HG02763 (cell line): ENCODE results near the gene NRXN3.
"Not testable (repeated sequence)": the region's sequence is repeated elsewhere in the genome, so short reads cannot be mapped to it uniquely, and the experiment has no call there.

Source experiments
- ATAC-seq: cut with Tn5 transposase; IDR thresholded peaks from one replicate; pipeline ENCODE4 v1.9.1; 2021; ENCODE audit warnings: mild to moderate bottlenecking, moderate library complexity; ENCODE audit not compliant: unreplicated experiment

The NRXN3 gene

DNA sequence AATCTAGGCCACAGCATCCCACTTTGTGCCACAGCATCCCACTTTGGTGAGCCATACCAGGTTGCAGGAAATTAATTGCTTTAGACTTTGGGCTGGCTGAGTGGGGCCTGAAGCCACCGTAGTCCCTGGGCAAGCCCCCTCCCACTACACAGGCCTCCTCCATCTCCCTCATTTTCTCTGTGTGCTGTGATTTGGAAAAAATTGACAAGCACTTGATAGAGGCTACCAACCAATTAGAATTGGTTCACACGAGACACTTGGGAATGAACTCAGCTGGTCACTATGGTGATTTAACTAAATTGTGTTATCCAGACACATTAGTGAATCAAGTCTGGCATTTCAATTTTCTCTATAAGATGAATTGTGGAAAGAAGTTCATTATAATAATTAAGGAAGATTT, 1560.0 kb downstream of the NRXN3 start:
- no peak for ATAC-seq

DNA sequence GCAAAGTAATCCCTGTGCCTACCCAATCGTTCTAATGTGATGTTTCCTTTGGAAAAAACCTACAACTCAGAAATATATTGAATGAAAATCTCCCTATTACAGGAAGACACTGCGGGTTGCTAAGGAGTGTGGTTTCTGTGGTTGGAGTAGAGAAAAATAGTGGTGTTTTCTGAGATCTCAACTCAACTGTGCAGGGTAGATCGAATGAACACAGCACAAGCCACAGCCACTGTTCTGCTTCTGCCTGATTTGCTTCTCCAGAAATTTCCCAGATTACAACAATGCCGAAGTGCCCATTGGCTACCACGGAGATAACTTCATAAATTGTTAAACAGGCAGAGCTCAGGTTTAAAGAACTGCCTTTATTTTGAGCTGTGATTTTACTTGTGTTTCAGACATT, 1560.8 kb downstream of the NRXN3 start:
- ATAC-seq = no peak

DNA sequence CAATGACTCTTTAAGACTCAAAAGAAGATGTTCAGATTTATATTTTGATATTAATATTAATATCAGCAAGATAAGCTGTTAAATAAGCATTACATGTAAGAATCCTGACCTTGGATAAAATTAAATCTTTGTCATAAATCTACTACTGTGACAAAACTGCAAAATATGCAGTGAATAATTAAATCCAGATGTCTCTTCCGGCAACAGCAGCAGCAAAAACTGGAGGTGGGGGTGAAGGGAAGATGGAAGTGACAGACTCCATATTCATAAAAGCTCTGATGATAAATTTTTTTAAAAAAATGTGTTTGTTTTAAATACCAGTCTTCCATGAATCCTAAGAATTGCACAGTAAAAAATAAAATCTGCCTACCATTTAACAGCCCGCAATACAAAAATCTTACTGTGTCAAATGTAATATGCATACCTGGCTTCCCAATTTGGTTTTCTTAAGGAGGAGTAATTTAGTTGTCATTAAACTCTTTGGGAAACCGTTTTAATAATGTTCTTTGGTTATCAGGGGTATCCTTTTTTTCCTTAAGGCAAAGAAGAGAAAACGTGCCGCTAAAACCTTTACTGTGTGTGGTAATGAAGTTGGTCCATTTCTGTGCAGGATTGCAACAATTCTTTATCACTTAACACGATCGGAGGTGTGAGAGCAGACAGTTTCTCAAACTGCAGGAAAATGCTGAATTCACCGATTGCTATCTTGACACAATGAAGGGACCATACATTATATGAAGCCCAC, 1562.9 kb downstream of the NRXN3 start:
- ATAC-seq = no peak

DNA sequence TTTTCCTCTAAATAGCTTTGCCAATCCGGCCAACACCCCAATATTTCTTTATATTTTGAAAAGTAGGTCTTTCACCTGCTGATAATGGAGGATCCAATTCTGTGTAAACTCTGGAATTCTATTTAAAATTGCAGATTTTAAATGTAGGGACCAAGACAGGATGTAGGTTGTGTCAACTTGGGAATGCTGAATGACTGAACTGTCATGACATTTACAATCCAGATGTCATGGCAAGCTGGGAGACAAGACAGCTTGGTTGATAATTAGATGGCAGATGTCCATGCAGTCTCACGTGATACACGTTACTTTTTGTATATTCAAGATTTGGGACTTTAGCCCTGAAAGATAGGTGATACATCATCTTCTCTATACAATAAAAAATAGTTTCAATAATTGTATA, 1564.0 kb downstream of the NRXN3 start:
- ATAC-seq = no peak

- no peak for ATAC-seq
These were observed 1564.5 kb downstream of the NRXN3 start for GRCh38 chr14:79734656-79735055.

GRCh38 chr14:79735121-79735520, 1564.9 kb downstream of the NRXN3 start:
- ATAC-seq = no peak

DNA sequence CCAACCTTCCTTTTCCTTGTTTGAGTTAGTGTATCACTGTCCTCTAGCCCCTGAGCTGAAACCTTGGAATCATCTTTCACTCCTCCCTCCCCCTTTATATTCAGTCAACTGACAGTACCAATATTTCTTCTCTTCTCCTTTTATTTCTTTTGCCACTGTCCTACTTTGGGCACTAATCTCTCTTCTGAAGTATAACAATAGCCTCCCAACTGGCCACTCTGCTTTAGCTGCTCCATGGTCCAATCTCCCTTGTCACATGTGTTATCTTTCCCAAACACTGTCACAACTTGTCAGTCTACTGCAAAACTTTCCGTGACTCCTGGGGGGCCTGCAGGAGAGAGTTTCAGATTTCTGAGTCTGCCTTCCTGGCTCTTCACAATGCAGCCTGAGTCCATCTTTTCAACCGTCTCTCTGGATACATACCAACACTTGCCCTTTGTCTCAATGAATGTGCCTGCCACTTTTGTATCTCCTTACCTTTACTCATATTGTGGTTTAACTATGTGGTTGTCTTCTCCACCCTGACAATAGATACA, 1570.0 kb downstream of the NRXN3 start:
- ATAC-seq = no peak

DNA sequence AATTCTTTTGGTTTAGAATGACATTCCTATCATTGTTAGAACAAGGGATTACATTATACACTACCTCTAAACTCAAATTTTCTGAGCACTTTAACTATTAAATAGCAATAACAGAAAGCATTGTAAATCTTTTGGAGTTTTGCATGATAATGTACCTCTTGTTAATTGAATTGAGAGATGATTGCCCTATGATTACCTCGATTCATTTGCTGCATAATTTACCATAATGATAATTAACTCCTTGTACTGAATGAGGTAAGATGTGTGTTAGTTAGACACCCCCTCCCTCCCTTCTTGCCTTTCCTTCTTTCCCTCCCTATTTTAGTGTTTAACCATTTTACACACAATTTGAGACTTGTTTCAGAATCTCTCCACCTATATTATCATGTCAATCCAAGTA, 1572.0 kb downstream of the NRXN3 start:
- ATAC-seq = no peak

DNA sequence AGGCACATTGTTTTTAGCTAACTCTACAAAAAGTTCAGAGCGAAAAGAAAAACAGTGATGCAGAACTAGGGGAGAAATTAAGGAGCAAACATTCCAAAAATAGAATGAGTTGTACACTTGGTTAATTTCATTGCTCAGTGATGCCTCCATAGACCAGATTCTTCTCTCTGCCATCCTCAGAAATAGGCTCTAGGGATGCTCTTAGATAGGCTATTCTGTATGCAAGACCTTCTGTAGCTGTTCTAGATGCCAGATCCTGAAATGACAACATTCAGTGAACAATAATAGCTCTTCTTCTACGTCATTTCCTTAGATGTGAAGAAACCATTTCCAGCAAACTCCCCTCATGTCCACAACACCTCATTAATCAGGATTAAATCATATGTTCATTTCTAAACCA, 1574.9 kb downstream of the NRXN3 start:
- no peak for ATAC-seq

GRCh38 chr14:79749065-79749464, 1578.9 kb downstream of the NRXN3 start:
- ATAC-seq = no peak

GRCh38 chr14:79758985-79759384, 1588.8 kb downstream of the NRXN3 start:
- ATAC-seq = no peak

- ATAC-seq = no peak
These were observed 1594.2 kb downstream of the NRXN3 start for GRCh38 chr14:79764323-79764722.

GRCh38 chr14:79766511-79766910, 1596.3 kb downstream of the NRXN3 start:
- ATAC-seq = no peak

- no peak for ATAC-seq
These were observed 1597.1 kb downstream of the NRXN3 start for GRCh38 chr14:79767251-79767650.

DNA sequence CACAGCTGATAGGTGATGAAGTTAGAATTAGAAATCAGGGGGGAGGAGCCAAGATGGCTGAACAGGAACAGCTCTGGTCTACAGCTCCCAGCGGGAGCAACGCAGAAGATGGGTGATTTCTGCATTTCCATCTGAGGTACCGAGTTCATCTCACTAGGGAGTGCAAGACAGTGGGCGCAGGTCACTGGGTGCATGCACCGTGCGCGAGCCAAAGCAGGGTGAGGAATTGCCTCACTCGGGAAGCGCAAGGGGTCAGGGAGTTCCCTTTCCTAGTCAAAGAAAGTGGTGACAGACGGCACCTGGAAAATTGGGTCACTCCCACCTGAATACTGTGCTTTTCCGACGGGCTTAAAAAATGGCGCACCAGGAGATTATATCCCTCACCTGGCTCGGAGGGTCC, 1597.5 kb downstream of the NRXN3 start:
- ATAC-seq = not testable (repeated sequence)

- ATAC-seq = no peak
These were observed 1611.7 kb downstream of the NRXN3 start for GRCh38 chr14:79781882-79782281.

DNA sequence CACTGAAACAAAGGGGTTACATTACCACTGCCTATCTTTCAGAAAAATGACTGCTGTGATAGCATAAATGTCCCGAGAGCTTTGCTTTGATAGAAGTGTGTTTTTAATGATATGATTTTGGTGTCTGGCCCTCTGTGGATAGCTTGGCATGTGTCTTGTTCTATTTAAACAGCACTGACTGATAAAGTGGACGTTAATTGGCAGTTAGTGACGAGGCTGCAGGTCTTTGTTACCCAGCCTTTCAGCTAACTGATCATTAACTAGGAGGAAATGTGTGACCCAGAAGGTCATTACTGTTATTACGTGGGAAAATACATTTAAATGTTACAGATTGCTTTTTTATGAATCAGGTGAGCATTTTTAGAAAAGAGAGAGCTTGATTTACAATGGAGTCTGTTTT, 1612.9 kb downstream of the NRXN3 start:
- ATAC-seq = no peak

GRCh38 chr14:79786522-79786921, 1616.3 kb downstream of the NRXN3 start:
- ATAC-seq = no peak

DNA sequence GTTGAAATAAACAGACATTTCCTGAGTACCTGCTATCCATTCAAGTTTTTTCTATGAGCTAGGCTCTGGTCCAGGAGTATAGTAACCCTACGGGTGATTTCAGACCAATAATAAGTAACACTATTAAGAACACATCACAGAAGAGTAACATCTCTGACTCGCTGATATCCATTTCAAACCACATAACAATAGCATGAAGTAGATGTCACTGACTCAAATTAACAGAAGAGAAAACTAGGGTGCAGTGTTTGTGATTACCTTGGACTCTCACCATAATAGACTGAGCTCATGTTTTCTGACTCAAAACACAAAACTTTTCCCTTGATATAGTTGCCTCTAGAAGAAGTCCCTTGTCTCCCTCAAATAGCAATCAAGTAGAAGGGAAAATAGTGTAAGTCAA, 1618.2 kb downstream of the NRXN3 start:
- ATAC-seq = no peak

DNA sequence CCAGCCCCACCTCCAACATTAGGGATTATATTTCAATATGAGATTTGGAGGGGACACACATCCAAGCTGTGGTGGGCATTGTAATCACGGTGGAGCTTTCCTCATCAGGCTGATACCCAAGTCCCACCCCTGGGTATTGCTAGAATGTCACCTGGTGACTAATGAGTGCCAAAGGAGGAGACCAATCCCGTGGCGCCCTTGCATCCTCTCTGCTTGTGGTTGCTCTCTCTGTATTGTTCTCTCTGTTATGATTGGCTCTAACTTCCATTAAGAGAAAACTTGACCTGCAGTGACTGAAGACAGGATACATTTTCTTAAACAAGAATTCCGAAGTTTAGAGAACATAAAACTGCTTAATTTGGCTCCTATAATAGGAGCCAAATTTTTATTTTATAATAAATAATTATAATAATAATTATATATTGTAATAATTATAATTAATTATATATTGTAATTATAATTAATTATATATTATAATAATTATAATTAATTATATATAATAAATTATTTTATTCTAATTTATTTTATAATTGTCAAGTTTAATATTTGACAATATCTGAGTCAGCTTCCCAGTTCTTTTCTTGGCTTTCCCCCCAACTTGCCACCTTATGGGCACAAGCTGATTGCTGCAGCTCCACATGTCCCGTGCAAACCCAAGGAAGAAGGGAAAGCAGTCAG, 1621.0 kb downstream of the NRXN3 start:
- ATAC-seq = no peak

DNA sequence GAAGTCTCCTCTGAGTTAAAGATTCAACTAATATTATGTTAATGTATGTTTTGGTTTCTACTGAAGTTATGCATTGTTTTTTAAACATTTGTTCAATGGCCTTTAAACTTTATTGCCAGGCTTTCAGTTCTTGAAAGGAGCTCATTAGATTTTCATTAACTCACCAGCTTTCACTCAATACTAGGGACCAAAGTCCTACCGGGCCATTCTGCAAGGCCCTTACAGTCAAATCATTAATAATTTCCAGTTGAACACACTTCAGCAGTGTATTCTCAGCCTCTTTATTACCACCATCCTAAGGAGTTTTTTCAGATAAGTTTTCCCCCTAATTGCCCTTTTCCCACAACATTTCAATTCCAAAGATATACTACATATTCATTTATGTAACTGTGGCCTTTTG, 1631.9 kb downstream of the NRXN3 start:
- ATAC-seq = no peak

GRCh38 chr14:79805636-79806035, 1635.5 kb downstream of the NRXN3 start:
- ATAC-seq = no peak
